ENCODE results near the gene FAM210B. TPM values are rescaled to one million over a fixed set of nuclear protein-coding genes. Genes with fewer than 3 reads are reported as not detected.

FAM210B gene
- polyA plus RNA-seq, 2 of the 4 experiments (the other 2 are of a cell fraction): 9.1 to 13.1 TPM

- no peak for TF ChIP-seq REST (IDR thresholded peaks at IDR 0.05)
Measured at GRCh38 chr20:56323206-56323605, 35.6 kb upstream of the FAM210B start (continued).

- Histone ChIP-seq H3K27ac (no peak overlapping the region), H3K9me3 (no peaks in the 10 kb centered on the region), H3K4me1 (no peaks in the 10 kb centered on the region), H3K4me2 (no peak overlapping the region), H3K4me3 (no peak overlapping the region)
- ChIA-PET CTCF (no interaction called here), POLR2A (no interaction called here)
- no peak for TF ChIP-seq HDAC2 (IDR thresholded peaks at IDR 0.05)
- TF ChIP-seq KDM5A (IDR thresholded peaks at IDR 0.05): no peak
- no peak for TF ChIP-seq NPAS2 (CRISPR knock-in tag; IDR thresholded peaks at IDR 0.05; ENCODE audit: borderline replicate concordance)
- no peak for TF ChIP-seq EHF (CRISPR knock-in tag; IDR thresholded peaks at IDR 0.05)
- no peak for TF ChIP-seq HMGXB4 (CRISPR knock-in tag; IDR thresholded peaks at IDR 0.05; ENCODE audit: borderline replicate concordance)
- no peak for TF ChIP-seq HOXA7 (CRISPR knock-in tag; IDR thresholded peaks at IDR 0.05)
- TF ChIP-seq ZNF302 (CRISPR knock-in tag; IDR thresholded peaks at IDR 0.05): no peak
- no peak for TF ChIP-seq MAFK (IDR thresholded peaks at IDR 0.05; ENCODE audit: partially characterized antibody)
- WGBS (ENCODE audit: missing lambda C conversion rate): 18% methylated on average over 6 of the region's 6 CpGs
- FAIRE-seq: no peak
- DNase-seq (ENCODE audit: low read depth in 1 of 2, low spot score in 1 of 2): no peak
- no peak for ATAC-seq
Measured at GRCh38 chr20:56323656-56324055, 35.1 kb upstream of the FAM210B start.

- no peak overlapping the region for H3K4me2 ChIP-seq
- CTCF ChIA-PET: no interaction called here
Measured at GRCh38 chr20:56324806-56325205, 34.0 kb upstream of the FAM210B start.

GRCh38 chr20:56328861-56329260 is 29.9 kb upstream of the FAM210B start:
- no peak overlapping the region for H3K4me2 ChIP-seq

More at GRCh38 chr20:56324806-56325205, 34.0 kb upstream of the FAM210B start:
- POLR2A ChIA-PET: no interaction called here
- H3K9me3 ChIP-seq: no peaks in the 10 kb centered on the region
- no peaks in the 10 kb centered on the region for H3K4me1 ChIP-seq
- no peak for DNase-seq (ENCODE audit: low read depth in 1 of 2, low spot score in 1 of 2)
- FAIRE-seq: no peak
- no peak for ATAC-seq
- TF ChIP-seq MAZ (IDR thresholded peaks at IDR 0.05; ENCODE audit: borderline replicate concordance, low read depth, low read length) (no peak), JUNB (IDR thresholded peaks at IDR 0.05) (no peak), CEBPB (IDR thresholded peaks at IDR 0.05) (0 out of 4 replicates have a peak, but pooled peaks of 1 of the 2 experiments have one; percentile 42)
- no peak overlapping the region for H3K27ac ChIP-seq
- H3K4me3 ChIP-seq: no peak overlapping the region

More at GRCh38 chr20:56328861-56329260, 29.9 kb upstream of the FAM210B start:
- ATAC-seq (no peak), DNase-seq (ENCODE audit: low read depth in 1 of 2, low spot score in 1 of 2) (peak in 1 of 2 experiments; percentile 6), FAIRE-seq (no peak)
- Histone ChIP-seq H3K9me3 (no peaks in the 10 kb centered on the region), H3K27ac (no peak overlapping the region), H3K4me1 (no peaks in the 10 kb centered on the region), H3K4me3 (no peak overlapping the region)
- POLR2A ChIA-PET: no interaction called here
- CTCF ChIA-PET: interaction anchor here (1.4 kb wide), 1 partner anchor 15 kb away, joined by 8 read pairs; no protein-coding TSS in a partner anchor
- 21% methylated on average over 5 of the region's 5 CpGs for WGBS (ENCODE audit: missing lambda C conversion rate)
- TF ChIP-seq EHMT2 (IDR thresholded peaks at IDR 0.05; ENCODE audit: low read depth) (peak; percentile 86), ATOH8 (CRISPR knock-in tag; IDR thresholded peaks at IDR 0.05; ENCODE audit: low read depth) (no peak), REST (IDR thresholded peaks at IDR 0.05) (peak; percentile 89)
